HuH-7 (cell line): Measurements from ENCODE around the gene TMEM59.
A peak's percentile ranks its signal among the peaks of the same experiment; 100 is the strongest.
"Not testable (repeated sequence)": the region's sequence is repeated elsewhere in the genome, so short reads cannot be mapped to it uniquely, and the experiment has no call there.

Experiments used
- DNase-seq: peaks from one replicate; pipeline ENCODE4 v3.0.0; 2011; ENCODE audit warnings: low spot score

The TMEM59 gene

GRCh38 chr1:54053745-54054437 is 887 bp upstream of the TMEM59 start:
- no peak for DNase-seq

GRCh38 chr1:54052431-54052933 is 522 bp downstream of the TMEM59 start:
- DNase-seq, result peak; percentile 24

GRCh38 chr1:54051933-54052430 is 1.0 kb downstream of the TMEM59 start:
- no peak for DNase-seq

GRCh38 chr1:54050435-54050834 is 2.6 kb downstream of the TMEM59 start:
- not testable (repeated sequence) for DNase-seq

GRCh38 chr1:54047384-54048305 is 5.4 kb downstream of the TMEM59 start:
- no peak for DNase-seq

GRCh38 chr1:54046671-54047383 is 6.2 kb downstream of the TMEM59 start:
- no peak for DNase-seq

GRCh38 chr1:54045496-54045895 is 7.5 kb downstream of the TMEM59 start:
- no peak for DNase-seq

- no peak for DNase-seq
These were observed 11.2 kb downstream of the TMEM59 start for GRCh38 chr1:54041806-54042205.

- DNase-seq, result no peak
These were observed 15.5 kb downstream of the TMEM59 start for GRCh38 chr1:54037476-54037875.

- DNase-seq, result no peak
These were observed 24.4 kb downstream of the TMEM59 start for GRCh38 chr1:54028306-54029251.

GRCh38 chr1:54027848-54028247 is 25.2 kb downstream of the TMEM59 start:
- DNase-seq, result no peak

- not testable (repeated sequence) for DNase-seq
These were observed 28.2 kb downstream of the TMEM59 start for GRCh38 chr1:54024811-54025210.

GRCh38 chr1:54024358-54024757 is 28.6 kb downstream of the TMEM59 start:
- no peak for DNase-seq

GRCh38 chr1:54019562-54020176 is 33.3 kb downstream of the TMEM59 start:
- not testable (repeated sequence) for DNase-seq

- DNase-seq, result no peak
These were observed 34.4 kb downstream of the TMEM59 start for GRCh38 chr1:54018635-54019034.

- no peak for DNase-seq
These were observed 35.0 kb downstream of the TMEM59 start, which contains the start of gene LDLRAD1 for GRCh38 chr1:54017979-54018378. Gene LDLRAD1 (minus strand): TSS chr1:54018186. CDS start chr1:54018112, 74 bp downstream.

GRCh38 chr1:54016343-54017282 is 36.4 kb downstream of the TMEM59 start:
- peak; percentile 81 for DNase-seq

- DNase-seq, result no peak
These were observed 38.9 kb downstream of the TMEM59 start for GRCh38 chr1:54014009-54014629.
